K562 (cell line): ENCODE data around the gene CITED2. TPM values are rescaled to one million over a fixed set of nuclear protein-coding genes. Genes with fewer than 3 reads are reported as not detected.

Experiments used
- COPS2 ChIP-seq: fragments of 450-650 bp; conservative IDR thresholded peaks from 2 replicates; pipeline ENCODE4 v1.6.1; 2016; ENCODE audit warnings: mild to moderate bottlenecking, moderate library complexity
- DDX20 ChIP-seq: fragments of 450-650 bp; IDR thresholded peaks from 2 replicates; pipeline ENCODE4 v1.6.1; 2016; ENCODE audit warnings: missing genetic modification characterization, low read depth, mild to moderate bottlenecking, missing compliant biosample characterization, moderate library complexity
- ILK ChIP-seq: fragments of 450-650 bp; IDR thresholded peaks from 2 replicates; pipeline ENCODE4 v1.6.1; 2016; ENCODE audit warnings: missing genetic modification characterization, low read depth, mild to moderate bottlenecking, missing compliant biosample characterization, moderate library complexity, borderline replicate concordance
- KLF16 ChIP-seq: IDR thresholded peaks from 2 replicates; pipeline ENCODE4 v1.6.1; 2016; ENCODE audit warnings: antibody characterized with exemption
- MCM3 ChIP-seq: fragments of 450-650 bp; IDR thresholded peaks from 2 replicates; pipeline ENCODE4 v1.6.1; 2016
- MEF2D ChIP-seq: conservative IDR thresholded peaks from 2 replicates; pipeline ENCODE4 v1.6.1; 2016; ENCODE audit warnings: low read depth, missing genetic modification characterization, missing compliant biosample characterization
- PRMT5 ChIP-seq: sonication (generic); formaldehyde crosslinking; IDR thresholded peaks from 2 replicates; pipeline ENCODE4 v1.5.0; 2020; ENCODE audit warnings: missing genetic modification reagents
- RBBP5 ChIP-seq: fragments of 200-600 bp; sonication (generic); IDR thresholded peaks from 2 replicates; pipeline ENCODE4 v1.6.1; 2012; ENCODE audit warnings: borderline replicate concordance, mild to moderate bottlenecking, low read length, control low read depth, inconsistent platforms; ENCODE audit not compliant: insufficient read depth, poor library complexity, severe bottlenecking
- RUNX1 ChIP-seq: sonication (generic); IDR thresholded peaks from 2 replicates; pipeline ENCODE4 v1.6.1; 2016; ENCODE audit warnings: antibody characterized with exemption, low read depth
- SMAD2 ChIP-seq: fragments of 150-350 bp; IDR thresholded peaks from 2 replicates; pipeline ENCODE4 v1.6.1; 2014; ENCODE audit warnings: low read depth, mild to moderate bottlenecking, low read length
- TAF15 ChIP-seq: fragments of 200-400 bp; formaldehyde crosslinking; IDR thresholded peaks from 2 replicates; pipeline ENCODE4 v1.6.1; 2017; ENCODE audit warnings: mild to moderate bottlenecking, low read depth, low read length, moderate library complexity
- TGIF2 ChIP-seq: sonication (generic); formaldehyde crosslinking; IDR thresholded peaks from 2 replicates; pipeline ENCODE4 v1.8.1; 2022; ENCODE audit warnings: mild to moderate bottlenecking, missing genetic modification reagents, moderate library complexity
- ZC3H8 ChIP-seq: fragments of 450-650 bp; IDR thresholded peaks from 2 replicates; pipeline ENCODE4 v1.6.1; 2017
- ZNF197 ChIP-seq: fragments of 200-800 bp; sonication (Bioruptor generic); IDR thresholded peaks from 2 replicates; pipeline ENCODE4 v1.6.1; 2016; ENCODE audit warnings: low read depth, missing genetic modification characterization, missing compliant biosample characterization
- ZNF253 ChIP-seq: fragments of 250-450 bp; sonication (Bioruptor Pico); conservative IDR thresholded peaks from 2 replicates; pipeline ENCODE4 v1.6.1; 2021; ENCODE audit warnings: mild to moderate bottlenecking
- ZNF263 ChIP-seq: sonication (generic); formaldehyde crosslinking; IDR thresholded peaks from 2 replicates; pipeline ENCODE4 v1.8.0; 2022; ENCODE audit warnings: mild to moderate bottlenecking, missing genetic modification reagents, borderline replicate concordance
- ZNF668 ChIP-seq: fragments of 250-450 bp; sonication (Bioruptor Pico); IDR thresholded peaks from 2 replicates; pipeline ENCODE4 v1.8.0; 2022; ENCODE audit warnings: mild to moderate bottlenecking, inconsistent platforms
- ZNF717 ChIP-seq: fragments of 250-450 bp; sonication (Bioruptor Pico); IDR thresholded peaks from 2 replicates; pipeline ENCODE4 v1.5.0; 2021
- ZNF77 ChIP-seq: fragments of 250-450 bp; sonication (Bioruptor Pico); IDR thresholded peaks from 2 replicates; pipeline ENCODE4 v1.5.0; 2020
- polyA plus RNA-seq, 8 experiments: library from polyadenylated mRNA; depleted of rRNA in 4 of 8; stranded (reverse) in 5 of 8; unstranded in 3 of 8; fragments of >200 nt; fragmentation: Nextera tagmentation in 2 of 8; fragmentation: Illumina TruSeq in 1 of 8; extraction: Ambion mirVana in 2 of 8; extraction: Trizol in 1 of 8; gene quantifications; 2 replicates each; pipeline versions ENCODE4 v1.2.1 to v1.2.3, GENCODE V29; 2011 to 2014; ENCODE audit warnings: inconsistent platforms in 1 of 8, missing spikeins in 1 of 8
- total RNA-seq, 7 experiments: library from RNA; depleted of rRNA in 6 of 7; stranded (reverse); fragments of >200 nt in 6 of 7; fragmentation: Illumina TruSeq in 2 of 7; extraction: Trizol in 2 of 7; gene quantifications; 2 replicates each; pipeline versions ENCODE4 v1.2.1 to v1.2.3, GENCODE V29; 2011 to 2021; ENCODE audit warnings: low replicate concordance in 1 of 7
- TF ChIP-seq, protein P1 (sequence below): fragments of 450-650 bp; formaldehyde crosslinking; IDR thresholded peaks from 2 replicates; pipeline ENCODE4 v1.4.0; 2020; ENCODE audit warnings: mild to moderate bottlenecking, moderate library complexity
- TF ChIP-seq, protein P2 (sequence below): fragments of 250-450 bp; sonication (Bioruptor Pico); IDR thresholded peaks from 2 replicates; pipeline ENCODE4 v1.8.0; 2022; ENCODE audit warnings: inconsistent platforms, mild to moderate bottlenecking, moderate library complexity, borderline replicate concordance
- TF ChIP-seq, protein P3 (sequence below): fragments of 200-400 bp; formaldehyde crosslinking; IDR thresholded peaks from 2 replicates; pipeline ENCODE4 v1.6.1; 2017; ENCODE audit warnings: mild to moderate bottlenecking, low read depth, low read length, moderate library complexity
- TF ChIP-seq, protein P4 (sequence below): fragments of 200-800 bp; sonication (Bioruptor generic); IDR thresholded peaks from 2 replicates; pipeline ENCODE4 v1.6.1; 2017; ENCODE audit warnings: missing genetic modification characterization, missing compliant biosample characterization

CITED2 gene
- total and polyA plus RNA-seq, 9 of the 15 experiments (the other 6 are each of a cell fraction or from before 2014, with no cell fraction given): 0.21 to 86.1 (median 17.5) TPM

DNA sequence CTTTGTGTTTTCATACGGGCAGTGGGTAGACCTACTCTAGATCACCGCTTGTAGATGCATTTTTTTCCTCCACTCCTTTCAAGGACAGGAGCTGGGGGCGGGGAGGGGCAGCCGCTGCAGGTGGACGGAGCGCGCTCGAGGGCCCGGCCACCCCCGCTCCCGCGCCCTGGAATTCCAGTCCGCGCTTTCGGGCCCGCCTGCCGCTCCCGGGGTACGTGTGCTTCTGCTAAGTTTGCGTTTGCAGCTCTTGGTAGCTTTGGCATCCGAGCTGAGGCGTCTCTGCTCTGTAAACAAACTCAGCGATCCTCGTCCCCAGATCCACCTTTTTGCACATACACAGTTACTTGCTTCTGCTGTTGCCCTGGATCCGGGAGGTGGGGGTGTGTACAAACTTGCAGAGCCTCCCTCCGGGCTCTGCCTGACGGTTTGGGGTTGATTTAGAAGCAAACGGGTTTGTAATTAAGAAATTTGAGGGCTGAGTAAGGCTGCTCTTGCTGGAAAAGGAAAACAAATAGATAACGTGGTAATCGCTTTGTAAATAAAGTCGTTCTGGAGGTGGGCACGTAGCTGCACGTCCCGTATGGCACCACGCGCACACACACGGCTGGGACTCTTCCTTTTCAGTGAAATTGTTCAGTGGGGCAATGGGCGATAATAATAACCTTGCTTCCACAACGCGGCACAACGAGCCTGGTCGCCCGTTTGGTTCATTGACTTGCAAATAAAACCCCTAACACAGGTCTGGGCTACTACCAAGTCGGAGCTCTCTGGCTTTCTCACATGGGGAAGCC lies 973 bp upstream of the CITED2 start (continued):
- TF ChIP-seq, protein P1, sequence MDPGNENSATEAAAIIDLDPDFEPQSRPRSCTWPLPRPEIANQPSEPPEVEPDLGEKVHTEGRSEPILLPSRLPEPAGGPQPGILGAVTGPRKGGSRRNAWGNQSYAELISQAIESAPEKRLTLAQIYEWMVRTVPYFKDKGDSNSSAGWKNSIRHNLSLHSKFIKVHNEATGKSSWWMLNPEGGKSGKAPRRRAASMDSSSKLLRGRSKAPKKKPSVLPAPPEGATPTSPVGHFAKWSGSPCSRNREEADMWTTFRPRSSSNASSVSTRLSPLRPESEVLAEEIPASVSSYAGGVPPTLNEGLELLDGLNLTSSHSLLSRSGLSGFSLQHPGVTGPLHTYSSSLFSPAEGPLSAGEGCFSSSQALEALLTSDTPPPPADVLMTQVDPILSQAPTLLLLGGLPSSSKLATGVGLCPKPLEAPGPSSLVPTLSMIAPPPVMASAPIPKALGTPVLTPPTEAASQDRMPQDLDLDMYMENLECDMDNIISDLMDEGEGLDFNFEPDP (CRISPR knock-in tag): 0 out of 2 replicates have a peak, but pooled peaks have one; percentile 28
- no peak for TF ChIP-seq COPS2
- TF ChIP-seq MEF2D (tag): no peak
- TF ChIP-seq SMAD2: no peak
- no peak for TF ChIP-seq TAF15
- TF ChIP-seq ZC3H8: no peak; the same call in 1 of the 2 replicates
- TF ChIP-seq ZNF263: peak; percentile 35; the same call in 1 of the 2 replicates
- TF ChIP-seq, protein P2, sequence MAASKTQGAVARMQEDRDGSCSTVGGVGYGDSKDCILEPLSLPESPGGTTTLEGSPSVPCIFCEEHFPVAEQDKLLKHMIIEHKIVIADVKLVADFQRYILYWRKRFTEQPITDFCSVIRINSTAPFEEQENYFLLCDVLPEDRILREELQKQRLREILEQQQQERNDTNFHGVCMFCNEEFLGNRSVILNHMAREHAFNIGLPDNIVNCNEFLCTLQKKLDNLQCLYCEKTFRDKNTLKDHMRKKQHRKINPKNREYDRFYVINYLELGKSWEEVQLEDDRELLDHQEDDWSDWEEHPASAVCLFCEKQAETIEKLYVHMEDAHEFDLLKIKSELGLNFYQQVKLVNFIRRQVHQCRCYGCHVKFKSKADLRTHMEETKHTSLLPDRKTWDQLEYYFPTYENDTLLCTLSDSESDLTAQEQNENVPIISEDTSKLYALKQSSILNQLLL: no peak
- no peak for TF ChIP-seq ZNF717 (CRISPR knock-in tag)
- no peak for TF ChIP-seq ZNF197 (CRISPR knock-in tag)
- TF ChIP-seq ILK (tag): no peak
- TF ChIP-seq ZNF668 (CRISPR knock-in tag): no peak
- TF ChIP-seq, protein P3, sequence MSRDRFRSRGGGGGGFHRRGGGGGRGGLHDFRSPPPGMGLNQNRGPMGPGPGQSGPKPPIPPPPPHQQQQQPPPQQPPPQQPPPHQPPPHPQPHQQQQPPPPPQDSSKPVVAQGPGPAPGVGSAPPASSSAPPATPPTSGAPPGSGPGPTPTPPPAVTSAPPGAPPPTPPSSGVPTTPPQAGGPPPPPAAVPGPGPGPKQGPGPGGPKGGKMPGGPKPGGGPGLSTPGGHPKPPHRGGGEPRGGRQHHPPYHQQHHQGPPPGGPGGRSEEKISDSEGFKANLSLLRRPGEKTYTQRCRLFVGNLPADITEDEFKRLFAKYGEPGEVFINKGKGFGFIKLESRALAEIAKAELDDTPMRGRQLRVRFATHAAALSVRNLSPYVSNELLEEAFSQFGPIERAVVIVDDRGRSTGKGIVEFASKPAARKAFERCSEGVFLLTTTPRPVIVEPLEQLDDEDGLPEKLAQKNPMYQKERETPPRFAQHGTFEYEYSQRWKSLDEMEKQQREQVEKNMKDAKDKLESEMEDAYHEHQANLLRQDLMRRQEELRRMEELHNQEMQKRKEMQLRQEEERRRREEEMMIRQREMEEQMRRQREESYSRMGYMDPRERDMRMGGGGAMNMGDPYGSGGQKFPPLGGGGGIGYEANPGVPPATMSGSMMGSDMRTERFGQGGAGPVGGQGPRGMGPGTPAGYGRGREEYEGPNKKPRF: no peak
- no peak for TF ChIP-seq DDX20
- peak; percentile 51 for TF ChIP-seq RBBP5
- TF ChIP-seq PRMT5 (CRISPR knock-in tag): no peak
- no peak for TF ChIP-seq TGIF2 (CRISPR knock-in tag)
- TF ChIP-seq KLF16: peak; percentile 29; the same call in 1 of the 2 replicates
- no peak for TF ChIP-seq ZNF253 (CRISPR knock-in tag)
- 0 out of 2 replicates have a peak, but pooled peaks have one; percentile 64 for TF ChIP-seq RUNX1
- TF ChIP-seq MCM3: no peak
- TF ChIP-seq ZNF77 (CRISPR knock-in tag): no peak
- TF ChIP-seq, protein P4, sequence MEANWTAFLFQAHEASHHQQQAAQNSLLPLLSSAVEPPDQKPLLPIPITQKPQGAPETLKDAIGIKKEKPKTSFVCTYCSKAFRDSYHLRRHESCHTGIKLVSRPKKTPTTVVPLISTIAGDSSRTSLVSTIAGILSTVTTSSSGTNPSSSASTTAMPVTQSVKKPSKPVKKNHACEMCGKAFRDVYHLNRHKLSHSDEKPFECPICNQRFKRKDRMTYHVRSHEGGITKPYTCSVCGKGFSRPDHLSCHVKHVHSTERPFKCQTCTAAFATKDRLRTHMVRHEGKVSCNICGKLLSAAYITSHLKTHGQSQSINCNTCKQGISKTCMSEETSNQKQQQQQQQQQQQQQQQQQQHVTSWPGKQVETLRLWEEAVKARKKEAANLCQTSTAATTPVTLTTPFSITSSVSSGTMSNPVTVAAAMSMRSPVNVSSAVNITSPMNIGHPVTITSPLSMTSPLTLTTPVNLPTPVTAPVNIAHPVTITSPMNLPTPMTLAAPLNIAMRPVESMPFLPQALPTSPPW: 0 out of 2 replicates have a peak, but pooled peaks have one; percentile 33
